Activated CD4-positive, alpha-beta T cell treated with anti-CD3 and anti-CD28 coated beads, Interleukin-2, amount 10 ng/mL, durations not matched to agents 7 days and 5 days (primary cell): ENCODE measurements around the gene ZBTB7C. TPM values are rescaled to one million over a fixed set of nuclear protein-coding genes. Genes with fewer than 3 reads are reported as not detected.
"Not testable (repeated sequence)": the region's sequence is repeated elsewhere in the genome, so short reads cannot be mapped to it uniquely, and the experiment has no call there.

Source experiments
- CTCF ChIA-PET: fragments of 350-600 bp; sonication (Branson Sonifier 250); formaldehyde crosslinking; loops from one replicate; lab custom pipeline; 2021; ENCODE audit warnings: antibody characterized with exemption; lab: Charles Lee
- POLR2A ChIA-PET: fragments of 350-600 bp; sonication (Branson Sonifier 250); formaldehyde crosslinking; loops from one replicate; lab custom pipeline; 2021; ENCODE audit warnings: antibody characterized with exemption; lab: Charles Lee
- DNase-seq: peaks from one replicate; pipeline ENCODE4 v3.0.0-alpha.2; 2020
- H3K27ac Mint-ChIP-seq: one replicate; pipeline ENCODE4 v1.8.0; 2021; ENCODE audit warnings: mild to moderate bottlenecking, moderate library complexity, mixed read lengths
- H3K27me3 Mint-ChIP-seq: one replicate; pipeline ENCODE4 v1.8.0; 2021; ENCODE audit warnings: mixed read lengths
- H3K36me3 Mint-ChIP-seq: one replicate; pipeline ENCODE4 v1.8.0; 2021; ENCODE audit warnings: low read depth, mixed read lengths
- H3K4me1 Mint-ChIP-seq: one replicate; pipeline ENCODE4 v1.8.0; 2021; ENCODE audit warnings: mixed read lengths
- H3K4me3 Mint-ChIP-seq: one replicate; pipeline ENCODE4 v1.8.0; 2021; ENCODE audit warnings: mild to moderate bottlenecking, moderate library complexity, mixed read lengths
- H3K9me3 Mint-ChIP-seq: one replicate; pipeline ENCODE4 v1.8.0; 2021; ENCODE audit warnings: mixed read lengths
- total RNA-seq, 2 experiments: library from RNA; stranded (reverse); gene quantifications; one replicate each; pipeline ENCODE4 v1.2.3, GENCODE V29; 2021

The ZBTB7C gene
- total RNA-seq, 2 experiments from 2014 or later = 0.10 to 0.15 TPM

GRCh38 chr18:48440924-48441323 is 31.7 kb upstream of the ZBTB7C start:
- ChIA-PET POLR2A (no interaction called here), CTCF (no interaction called here)
- no peaks in the 10 kb centered on the region for H3K9me3 Mint-ChIP-seq
- no peak overlapping the region for H3K4me3 Mint-ChIP-seq
- no peak for DNase-seq
- no peaks in the 10 kb centered on the region for H3K36me3 Mint-ChIP-seq
- H3K27me3 Mint-ChIP-seq = peaks cover 61% of the 10 kb centered on the region
- H3K4me1 Mint-ChIP-seq = no peaks in the 10 kb centered on the region
- H3K27ac Mint-ChIP-seq = no peak overlapping the region

- no peaks in the 10 kb centered on the region for H3K4me1 Mint-ChIP-seq
- H3K27me3 Mint-ChIP-seq = peaks cover 53% of the 10 kb centered on the region
- DNase-seq = no peak
- H3K9me3 Mint-ChIP-seq = no peaks in the 10 kb centered on the region
- no peaks in the 10 kb centered on the region for H3K36me3 Mint-ChIP-seq
- POLR2A ChIA-PET = interaction anchor here (0.7 kb wide), 1 partner anchor 23 kb away, joined by 3 read pairs; no protein-coding TSS in a partner anchor
- H3K4me3 Mint-ChIP-seq = no peak overlapping the region
- H3K27ac Mint-ChIP-seq = no peak overlapping the region
- CTCF ChIA-PET = interaction anchor here (2.0 kb wide), 1 partner anchor 8 kb away, joined by 8 read pairs; no protein-coding TSS in a partner anchor
Measured at GRCh38 chr18:48436907-48437306, 27.7 kb upstream of the ZBTB7C start.

- CTCF ChIA-PET, H3K27ac Mint-ChIP-seq: not testable (repeated sequence)
Measured at GRCh38 chr18:48434382-48434781, 25.2 kb upstream of the ZBTB7C start.

GRCh38 chr18:48433541-48433940 is 24.4 kb upstream of the ZBTB7C start:
- H3K4me1 Mint-ChIP-seq = no peaks in the 10 kb centered on the region

More at GRCh38 chr18:48434382-48434781, 25.2 kb upstream of the ZBTB7C start:
- H3K9me3 Mint-ChIP-seq, POLR2A ChIA-PET, H3K4me3 Mint-ChIP-seq, DNase-seq, H3K36me3 Mint-ChIP-seq, H3K4me1 Mint-ChIP-seq: not testable (repeated sequence)
- H3K27me3 Mint-ChIP-seq = peaks cover 35% of the 10 kb centered on the region

GRCh38 chr18:48430150-48430549 is 21.0 kb upstream of the ZBTB7C start:
- H3K4me3 Mint-ChIP-seq = no peak overlapping the region
- POLR2A ChIA-PET = no interaction called here
- H3K4me1 Mint-ChIP-seq = no peaks in the 10 kb centered on the region
- H3K27ac Mint-ChIP-seq = no peak overlapping the region
- CTCF ChIA-PET = no interaction called here
- no peak for DNase-seq
- no peaks in the 10 kb centered on the region for H3K9me3 Mint-ChIP-seq
- no peaks in the 10 kb centered on the region for H3K36me3 Mint-ChIP-seq
- H3K27me3 Mint-ChIP-seq = peaks cover 30% of the 10 kb centered on the region

More at GRCh38 chr18:48433541-48433940, 24.4 kb upstream of the ZBTB7C start:
- Mint-ChIP-seq H3K4me3 (no peak overlapping the region), H3K27ac (no peak overlapping the region), H3K27me3 (peaks cover 28% of the 10 kb centered on the region), H3K36me3 (no peaks in the 10 kb centered on the region), H3K9me3 (no peaks in the 10 kb centered on the region)
- POLR2A ChIA-PET = no interaction called here
- DNase-seq = no peak
- CTCF ChIA-PET = no interaction called here

- ChIA-PET POLR2A (no interaction called here), CTCF (interaction anchor here (1.3 kb wide), 1 partner anchor 24 kb away, joined by 3 read pairs; no protein-coding TSS in a partner anchor)
- no peaks in the 10 kb centered on the region for H3K36me3 Mint-ChIP-seq
- H3K27me3 Mint-ChIP-seq = peaks cover 37% of the 10 kb centered on the region
- no peak overlapping the region for H3K27ac Mint-ChIP-seq
- H3K4me3 Mint-ChIP-seq = no peak overlapping the region
- no peak for DNase-seq
- H3K9me3 Mint-ChIP-seq = no peaks in the 10 kb centered on the region
- H3K4me1 Mint-ChIP-seq = no peaks in the 10 kb centered on the region
Measured at GRCh38 chr18:48428475-48429177, 19.4 kb upstream of the ZBTB7C start.

GRCh38 chr18:48422947-48423378 is 13.8 kb upstream of the ZBTB7C start:
- Mint-ChIP-seq H3K36me3 (no peaks in the 10 kb centered on the region), H3K27me3 (peaks cover 57% of the 10 kb centered on the region), H3K4me1 (peaks cover 2% of the 10 kb centered on the region), H3K9me3 (no peaks in the 10 kb centered on the region), H3K27ac (no peak overlapping the region), H3K4me3 (no peak overlapping the region)
- ChIA-PET CTCF (interaction anchor here (1.5 kb wide), 1 partner anchor 21 kb away, joined by 5 read pairs; no protein-coding TSS in a partner anchor), POLR2A (interaction anchor here (0.6 kb wide), 1 partner anchor 159 kb away, joined by 5 read pairs; no protein-coding TSS in a partner anchor)
- DNase-seq = no peak

GRCh38 chr18:48419277-48420022 is 10.3 kb upstream of the ZBTB7C start:
- Mint-ChIP-seq H3K27ac (no peak overlapping the region), H3K4me3 (no peak overlapping the region), H3K27me3 (peaks cover 59% of the 10 kb centered on the region), H3K4me1 (peaks cover 2% of the 10 kb centered on the region), H3K36me3 (no peaks in the 10 kb centered on the region), H3K9me3 (no peaks in the 10 kb centered on the region)
- POLR2A ChIA-PET = no interaction called here
- CTCF ChIA-PET = no interaction called here
- DNase-seq = no peak

- H3K9me3 Mint-ChIP-seq = no peaks in the 10 kb centered on the region
Measured at GRCh38 chr18:48418539-48419276, 9.5 kb upstream of the ZBTB7C start.

GRCh38 chr18:48417985-48418384 is 8.8 kb upstream of the ZBTB7C start:
- no peak for DNase-seq
- H3K4me1 Mint-ChIP-seq = no peaks in the 10 kb centered on the region
- ChIA-PET POLR2A (no interaction called here), CTCF (interaction anchor here (0.9 kb wide), 1 partner anchor 27 kb away, joined by 3 read pairs; no protein-coding TSS in a partner anchor)
- H3K36me3 Mint-ChIP-seq = no peaks in the 10 kb centered on the region
- H3K9me3 Mint-ChIP-seq = no peaks in the 10 kb centered on the region
- peaks cover 59% of the 10 kb centered on the region for H3K27me3 Mint-ChIP-seq
- no peak overlapping the region for H3K4me3 Mint-ChIP-seq
- H3K27ac Mint-ChIP-seq = no peak overlapping the region

More at GRCh38 chr18:48418539-48419276, 9.5 kb upstream of the ZBTB7C start:
- Mint-ChIP-seq H3K4me1 (peaks cover 2% of the 10 kb centered on the region), H3K4me3 (no peak overlapping the region), H3K27me3 (peaks cover 60% of the 10 kb centered on the region), H3K27ac (no peak overlapping the region), H3K36me3 (no peaks in the 10 kb centered on the region)
- no peak for DNase-seq
- CTCF ChIA-PET = interaction anchor here (0.9 kb wide), 1 partner anchor 26 kb away, joined by 3 read pairs; no protein-coding TSS in a partner anchor
- POLR2A ChIA-PET = no interaction called here

- CTCF ChIA-PET = no interaction called here
- Mint-ChIP-seq H3K9me3 (no peaks in the 10 kb centered on the region), H3K4me1 (peaks cover 13% of the 10 kb centered on the region), H3K36me3 (no peaks in the 10 kb centered on the region), H3K4me3 (no peak overlapping the region), H3K27me3 (peaks cover 68% of the 10 kb centered on the region), H3K27ac (no peak overlapping the region)
- no peak for DNase-seq
- POLR2A ChIA-PET = no interaction called here
Measured at GRCh38 chr18:48413342-48413741, 4.2 kb upstream of the ZBTB7C start.

GRCh38 chr18:48412339-48412929 is 3.3 kb upstream of the ZBTB7C start:
- CTCF ChIA-PET = no interaction called here
- Mint-ChIP-seq H3K27me3 (peaks cover 72% of the 10 kb centered on the region), H3K36me3 (no peaks in the 10 kb centered on the region), H3K9me3 (no peaks in the 10 kb centered on the region), H3K4me1 (peaks cover 18% of the 10 kb centered on the region), H3K4me3 (no peak overlapping the region), H3K27ac (no peak overlapping the region)
- peak; percentile 46 for DNase-seq
- POLR2A ChIA-PET = no interaction called here
